CD14-positive monocyte (primary cell): ENCODE data around the gene COLQ. TPM values are rescaled to one million over a fixed set of nuclear protein-coding genes. Genes with fewer than 3 reads are reported as not detected.

Experiments
- DNase-seq, 3 donors: peaks; one replicate each; pipeline ENCODE4 v3.0.0-alpha.2; 2011 to 2022
- H2AFZ ChIP-seq: 2 replicates; pipeline ENCODE4 v1.6.0; 2012; ENCODE audit warnings: mild to moderate bottlenecking, low read depth, low read length, inconsistent platforms; ENCODE audit not compliant: insufficient read depth, poor library complexity, severe bottlenecking
- H3K27ac ChIP-seq, 2 donors: 1 replicate in 1 of 2; 2 replicates in 1 of 2; pipeline ENCODE4 v1.5.1; 2012 to 2013; ENCODE audit warnings: low read length in 2 of 2, control low read depth in 1 of 2, inconsistent platforms in 1 of 2, low read depth in 1 of 2, mild to moderate bottlenecking in 1 of 2
- H3K27me3 ChIP-seq, 2 donors: one replicate each; pipeline versions ENCODE4 v1.6.0 to v1.6.1; 2011 to 2013; ENCODE audit warnings: low read length in 2 of 2; ENCODE audit not compliant: control insufficient read depth in 2 of 2, insufficient read depth in 2 of 2
- H3K36me3 ChIP-seq, 2 donors: replicated peaks in 1 of 2; 1 replicate in 1 of 2; 2 replicates in 1 of 2; pipeline versions ENCODE4 v1.5.1 to v1.6.1; 2012 to 2013; ENCODE audit warnings: low read length in 2 of 2, control low read depth in 1 of 2, inconsistent platforms in 1 of 2, mild to moderate bottlenecking in 1 of 2; ENCODE audit not compliant: insufficient read depth in 2 of 2, control insufficient read depth in 1 of 2
- H3K4me1 ChIP-seq, 2 donors: 1 replicate in 1 of 2; 2 replicates in 1 of 2; pipeline versions ENCODE4 v1.5.1 to v1.6.1; 2012 to 2013; ENCODE audit warnings: low read length in 2 of 2, control low read depth in 1 of 2, inconsistent platforms in 1 of 2, mild to moderate bottlenecking in 1 of 2, moderate library complexity in 1 of 2; ENCODE audit not compliant: insufficient read depth in 2 of 2, control insufficient read depth in 1 of 2
- H3K4me2 ChIP-seq: replicated peaks from 2 replicates; pipeline ENCODE3; 2012; ENCODE audit warnings: low read length, moderate library complexity, mild to moderate bottlenecking; ENCODE audit not compliant: poor library complexity, severe bottlenecking; ENCODE audit errors: extremely low read depth
- H3K4me3 ChIP-seq, 3 experiments: fragments of 200-600 bp in 1 of 3; sonication (generic) in 1 of 3; replicated peaks in 1 of 3; 1 replicate in 2 of 3; 2 replicates in 1 of 3; pipeline ENCODE4 v1.5.1; 2011 to 2013; ENCODE audit warnings: low read length in 3 of 3, mild to moderate bottlenecking in 3 of 3, control low read depth in 2 of 3, low read depth in 2 of 3, inconsistent platforms in 1 of 3, moderate library complexity in 1 of 3
- H3K79me2 ChIP-seq: 2 replicates; pipeline ENCODE4 v1.6.0; 2012; ENCODE audit warnings: mild to moderate bottlenecking, control low read depth, inconsistent platforms, low read length, moderate library complexity; ENCODE audit not compliant: insufficient read depth
- H3K9ac ChIP-seq: 2 replicates; pipeline ENCODE4 v1.6.0; 2017; ENCODE audit warnings: low read length, mild to moderate bottlenecking; ENCODE audit not compliant: insufficient read depth, poor library complexity, severe bottlenecking
- H3K9me3 ChIP-seq, 2 donors: replicated peaks in 1 of 2; 1 replicate in 1 of 2; 2 replicates in 1 of 2; pipeline versions ENCODE4 v1.5.1 to v1.6.1; 2012 to 2013; ENCODE audit warnings: low read length in 2 of 2, control low read depth in 1 of 2; ENCODE audit not compliant: control insufficient read depth in 1 of 2, insufficient read depth in 1 of 2
- H4K20me1 ChIP-seq: 2 replicates; pipeline ENCODE4 v1.6.0; 2012; ENCODE audit warnings: mild to moderate bottlenecking, low read length, control low read depth, moderate library complexity; ENCODE audit not compliant: insufficient read depth
- H3K27ac Mint-ChIP-seq, 7 donors: one replicate each; pipeline ENCODE4 v1.8.0; 2020; ENCODE audit warnings: mild to moderate bottlenecking in 7 of 7, mixed read lengths in 7 of 7, moderate library complexity in 6 of 7, inconsistent platforms in 2 of 7
- H3K27me3 Mint-ChIP-seq, 3 donors: one replicate each; pipeline ENCODE4 v1.8.0; 2021 to 2022; ENCODE audit warnings: low read depth in 3 of 3, mild to moderate bottlenecking in 3 of 3, mixed read lengths in 3 of 3, moderate library complexity in 3 of 3, inconsistent platforms in 1 of 3
- H3K36me3 Mint-ChIP-seq, 2 donors: one replicate each; pipeline ENCODE4 v1.8.0; 2020; ENCODE audit warnings: mixed read lengths in 2 of 2, inconsistent platforms in 1 of 2, mild to moderate bottlenecking in 1 of 2
- H3K4me1 Mint-ChIP-seq: one replicate; pipeline ENCODE4 v1.8.0; 2020; ENCODE audit warnings: mild to moderate bottlenecking, mixed read lengths
- H3K4me3 Mint-ChIP-seq, 2 donors: one replicate each; pipeline ENCODE4 v1.8.0; 2020; ENCODE audit warnings: mild to moderate bottlenecking in 2 of 2, mixed read lengths in 2 of 2, moderate library complexity in 1 of 2
- H3K9me3 Mint-ChIP-seq, 7 donors: one replicate each; pipeline ENCODE4 v1.8.0; 2020 to 2022; ENCODE audit warnings: mixed read lengths in 7 of 7, mild to moderate bottlenecking in 6 of 7, moderate library complexity in 6 of 7, inconsistent platforms in 2 of 7
- CTCF ChIP-seq: fragments of 200-600 bp; IDR thresholded peaks from one replicate; pipeline ENCODE4 v1.8.0; 2022; ENCODE audit warnings: antibody characterized with exemption, mild to moderate bottlenecking
- WGBS: methylation state at CpG from one replicate; pipeline ENCODE4 v1.1.5; 2013; ENCODE audit warnings: missing lambda C conversion rate; ENCODE audit not compliant: insufficient coverage; 5-methylcytosine and 5-hydroxymethylcytosine counted together
- intact Hi-C, 2 donors: fragments of 100-400 bp; cut with micrococcal nuclease; formaldehyde crosslinking; loops; one replicate each; pipeline versions ENCODE4 v1.15.0 to v1.15.1; 2023
- polyA plus RNA-seq, 3 donors: library from polyadenylated mRNA; depleted of rRNA in 1 of 3; unstranded in 2 of 3; stranded (reverse) in 1 of 3; fragments of 300-500 nt in 2 of 3; fragments of >200 nt in 1 of 3; fragmentation: Illumina TruSeq in 2 of 3; gene quantifications; 1 replicate in 2 of 3; 2 replicates in 1 of 3; pipeline ENCODE4 v1.2.3, GENCODE V29; 2012 to 2021

The COLQ gene
- polyA plus RNA-seq, 3 donors, result 0.23 to 1.9 (median 0.73) TPM

GRCh38 chr3:15436246-15436645 is 85.3 kb downstream of the COLQ start:
- Histone ChIP-seq H3K36me3 (peaks cover 80 to 82% of the 10 kb centered on the region in 2 donors), H3K4me2 (no peak overlapping the region), H3K9ac (no peak overlapping the region), H2AFZ (no peak overlapping the region), H4K20me1 (peaks cover 25% of the 10 kb centered on the region), H3K4me3 (no peak overlapping the region), H3K9me3 (no peaks in the 10 kb centered on the region), H3K27me3 (no peaks in the 10 kb centered on the region), H3K27ac (no peak overlapping the region), H3K4me1 (peaks cover 36 to 39% of the 10 kb centered on the region in 2 donors), H3K79me2 (peaks cover 56% of the 10 kb centered on the region)
- DNase-seq, result no peak
- Mint-ChIP-seq H3K4me1 (peaks cover 45% of the 10 kb centered on the region), H3K9me3 (peaks cover 0 to 2% (median 0%) of the 10 kb centered on the region in 7 donors), H3K27ac (peak overlapping the region in 6 of 7 donors; percentile 55 to 96 (median 74)), H3K27me3 (peaks cover 0 to 1% (median 0%) of the 10 kb centered on the region in 3 donors), H3K4me3 (no peak overlapping the region), H3K36me3 (peaks cover 85 to 94% of the 10 kb centered on the region in 2 donors)
- WGBS, result no CpG with 5 or more reads among the region's 6 CpGs
- intact Hi-C loops, result no loop called here
- no peak for TF ChIP-seq CTCF

GRCh38 chr3:15434756-15435155 is 86.8 kb downstream of the COLQ start:
- H3K36me3 Mint-ChIP-seq, result peaks cover 84 to 91% of the 10 kb centered on the region in 2 donors
- no peak for DNase-seq
- Histone ChIP-seq H3K4me3 (no peak overlapping the region), H3K27ac (no peak overlapping the region), H3K9me3 (no peaks in the 10 kb centered on the region), H3K4me2 (no peak overlapping the region), H3K36me3 (peaks cover 86% of the 10 kb centered on the region in 2 donors), H4K20me1 (peaks cover 40% of the 10 kb centered on the region), H3K27me3 (no peaks in the 10 kb centered on the region), H3K79me2 (peaks cover 65% of the 10 kb centered on the region), H3K9ac (no peak overlapping the region), H3K4me1 (peaks cover 21 to 26% of the 10 kb centered on the region in 2 donors), H2AFZ (no peak overlapping the region)
- no peak for TF ChIP-seq CTCF
- H3K27ac Mint-ChIP-seq, result peak overlapping the region in 3 of 7 donors; percentile 26 to 66 (median 49)
- intact Hi-C loops, result no loop called here
- peaks cover 40% of the 10 kb centered on the region for H3K4me1 Mint-ChIP-seq
- H3K9me3 Mint-ChIP-seq, result peaks cover 0 to under 1% (median 0%) of the 10 kb centered on the region in 7 donors
- no peak overlapping the region for H3K4me3 Mint-ChIP-seq
- WGBS, result no CpG with 5 or more reads among the region's 4 CpGs
- peaks cover 0 to 1% (median 0%) of the 10 kb centered on the region in 3 donors for H3K27me3 Mint-ChIP-seq
